ENCODE data around the gene C11orf54. TPM values are rescaled to one million over a fixed set of nuclear protein-coding genes. Genes with fewer than 3 reads are reported as not detected.
"Not testable (repeated sequence)": the region's sequence is repeated elsewhere in the genome, so short reads cannot be mapped to it uniquely, and the experiment has no call there.

The C11orf54 gene
- total RNA-seq, 1 experiment from 2014 or later = 17.1 TPM

DNA sequence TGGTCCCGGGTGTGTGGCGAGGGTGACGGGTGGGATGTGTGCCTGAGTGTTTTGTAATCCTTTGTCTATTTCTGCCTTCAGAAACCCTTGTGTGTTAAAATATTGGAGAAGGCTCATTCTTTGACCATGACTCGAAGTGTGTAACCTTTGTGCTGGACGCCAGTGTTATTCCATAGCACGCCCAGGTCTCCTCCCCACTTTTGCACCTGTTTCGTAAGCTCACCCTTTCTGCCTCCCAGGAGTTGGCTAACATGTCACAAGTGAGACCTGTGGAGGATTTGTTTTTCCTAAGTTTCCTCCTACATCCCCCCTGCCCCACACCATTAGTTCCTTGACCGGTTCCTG, 382 bp downstream of the C11orf54 start:
- Mint-ChIP-seq H3K36me3 (ENCODE audit: insufficient read depth, unreplicated experiment) (peaks cover 57% of the 10 kb centered on the region), H3K4me1 (ENCODE audit: low read depth, unreplicated experiment) (peaks cover 25% of the 10 kb centered on the region), H3K27ac (ENCODE audit: unreplicated experiment) (peak overlapping the region; percentile 99), H3K27me3 (ENCODE audit: unreplicated experiment) (no peaks in the 10 kb centered on the region), H3K9me3 (ENCODE audit: low read depth, unreplicated experiment) (no peaks in the 10 kb centered on the region), H3K4me3 (ENCODE audit: low read depth, unreplicated experiment) (peak overlapping the region; percentile 96)
- CTCF ChIA-PET = interaction anchor here (2.5 kb wide), 1 partner anchor 42 kb away, joined by 9 read pairs; the partner anchor contains the start of gene MED17
- intact Hi-C loops (cut with micrococcal nuclease; ENCODE audit: unreplicated experiment) = loop anchor here (2.0 kb wide), 1 partner anchor 43 kb away; the partner anchor contains the start of gene MED17
- TSS peak; percentile 84 for BruUV-seq (replicated peaks)
- peak; percentile 44 for DNase-seq
- TF ChIP-seq, protein P1, sequence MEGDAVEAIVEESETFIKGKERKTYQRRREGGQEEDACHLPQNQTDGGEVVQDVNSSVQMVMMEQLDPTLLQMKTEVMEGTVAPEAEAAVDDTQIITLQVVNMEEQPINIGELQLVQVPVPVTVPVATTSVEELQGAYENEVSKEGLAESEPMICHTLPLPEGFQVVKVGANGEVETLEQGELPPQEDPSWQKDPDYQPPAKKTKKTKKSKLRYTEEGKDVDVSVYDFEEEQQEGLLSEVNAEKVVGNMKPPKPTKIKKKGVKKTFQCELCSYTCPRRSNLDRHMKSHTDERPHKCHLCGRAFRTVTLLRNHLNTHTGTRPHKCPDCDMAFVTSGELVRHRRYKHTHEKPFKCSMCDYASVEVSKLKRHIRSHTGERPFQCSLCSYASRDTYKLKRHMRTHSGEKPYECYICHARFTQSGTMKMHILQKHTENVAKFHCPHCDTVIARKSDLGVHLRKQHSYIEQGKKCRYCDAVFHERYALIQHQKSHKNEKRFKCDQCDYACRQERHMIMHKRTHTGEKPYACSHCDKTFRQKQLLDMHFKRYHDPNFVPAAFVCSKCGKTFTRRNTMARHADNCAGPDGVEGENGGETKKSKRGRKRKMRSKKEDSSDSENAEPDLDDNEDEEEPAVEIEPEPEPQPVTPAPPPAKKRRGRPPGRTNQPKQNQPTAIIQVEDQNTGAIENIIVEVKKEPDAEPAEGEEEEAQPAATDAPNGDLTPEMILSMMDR (IDR thresholded peaks at IDR 0.05; ENCODE audit: unreplicated experiment) = no peak

DNA sequence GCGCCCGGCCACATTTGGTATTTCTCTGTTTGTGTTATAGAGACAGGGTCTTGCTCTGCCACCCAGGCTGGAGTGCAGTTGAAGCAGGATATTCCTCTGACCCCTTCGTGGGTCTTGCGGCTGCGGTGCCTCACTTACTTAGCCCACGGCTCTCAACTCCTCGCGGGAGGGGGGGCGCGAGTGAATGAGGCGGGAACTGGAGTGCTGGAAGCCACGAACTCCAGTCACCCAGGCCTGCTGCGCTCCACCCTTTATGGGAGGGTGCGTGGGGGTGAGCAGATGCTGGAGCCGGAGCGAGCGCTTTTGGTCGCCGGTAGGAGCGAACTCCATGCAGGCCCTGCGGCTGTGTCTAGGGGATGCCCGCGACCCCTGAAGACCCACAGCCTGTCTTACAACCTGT, 1.8 kb downstream of the C11orf54 start:
- BruUV-seq (replicated peaks) = no TSS peak
- H3K4me3 Mint-ChIP-seq (ENCODE audit: low read depth, unreplicated experiment) = peak overlapping the region; percentile 96
- H3K4me1 Mint-ChIP-seq (ENCODE audit: low read depth, unreplicated experiment) = peaks cover 15% of the 10 kb centered on the region
- no peak overlapping the region for H3K27ac Mint-ChIP-seq (ENCODE audit: unreplicated experiment)
- H3K27me3 Mint-ChIP-seq (ENCODE audit: unreplicated experiment) = no peaks in the 10 kb centered on the region
- no peaks in the 10 kb centered on the region for H3K9me3 Mint-ChIP-seq (ENCODE audit: low read depth, unreplicated experiment)
- H3K36me3 Mint-ChIP-seq (ENCODE audit: insufficient read depth, unreplicated experiment) = peaks cover 42% of the 10 kb centered on the region
- DNase-seq = no peak
- intact Hi-C loops (cut with micrococcal nuclease; ENCODE audit: unreplicated experiment) = no loop called here
- TF ChIP-seq, protein P1 (IDR thresholded peaks at IDR 0.05; ENCODE audit: unreplicated experiment) = no peak
- CTCF ChIA-PET = no interaction called here

DNA sequence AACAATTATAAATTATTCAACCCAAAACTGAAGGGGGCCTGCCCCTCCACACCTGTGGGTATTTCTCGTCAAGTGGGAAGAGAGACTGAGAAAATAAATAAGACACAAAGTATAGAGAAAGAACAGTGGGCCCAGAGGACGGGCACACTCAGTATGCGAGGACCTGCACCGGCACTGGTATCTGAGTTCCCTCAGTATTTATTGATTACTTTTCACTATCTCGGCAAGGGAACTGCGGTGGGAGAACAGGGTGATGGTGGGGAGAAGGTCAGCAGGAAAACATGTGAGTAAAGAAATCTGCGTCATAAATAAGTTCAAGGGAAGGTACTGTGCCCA, 3.2 kb downstream of the C11orf54 start:
- H3K27ac Mint-ChIP-seq (ENCODE audit: unreplicated experiment) = no peak overlapping the region
- no TSS peak for BruUV-seq (replicated peaks)
- H3K9me3 Mint-ChIP-seq (ENCODE audit: low read depth, unreplicated experiment) = no peaks in the 10 kb centered on the region
- TF ChIP-seq, protein P1 (IDR thresholded peaks at IDR 0.05; ENCODE audit: unreplicated experiment) = no peak
- peaks cover 12% of the 10 kb centered on the region for H3K4me1 Mint-ChIP-seq (ENCODE audit: low read depth, unreplicated experiment)
- peaks cover 33% of the 10 kb centered on the region for H3K36me3 Mint-ChIP-seq (ENCODE audit: insufficient read depth, unreplicated experiment)
- no peaks in the 10 kb centered on the region for H3K27me3 Mint-ChIP-seq (ENCODE audit: unreplicated experiment)
- CTCF ChIA-PET = no interaction called here
- DNase-seq = no peak
- intact Hi-C loops (cut with micrococcal nuclease; ENCODE audit: unreplicated experiment) = no loop called here
- H3K4me3 Mint-ChIP-seq (ENCODE audit: low read depth, unreplicated experiment) = peak overlapping the region; percentile 64

DNA sequence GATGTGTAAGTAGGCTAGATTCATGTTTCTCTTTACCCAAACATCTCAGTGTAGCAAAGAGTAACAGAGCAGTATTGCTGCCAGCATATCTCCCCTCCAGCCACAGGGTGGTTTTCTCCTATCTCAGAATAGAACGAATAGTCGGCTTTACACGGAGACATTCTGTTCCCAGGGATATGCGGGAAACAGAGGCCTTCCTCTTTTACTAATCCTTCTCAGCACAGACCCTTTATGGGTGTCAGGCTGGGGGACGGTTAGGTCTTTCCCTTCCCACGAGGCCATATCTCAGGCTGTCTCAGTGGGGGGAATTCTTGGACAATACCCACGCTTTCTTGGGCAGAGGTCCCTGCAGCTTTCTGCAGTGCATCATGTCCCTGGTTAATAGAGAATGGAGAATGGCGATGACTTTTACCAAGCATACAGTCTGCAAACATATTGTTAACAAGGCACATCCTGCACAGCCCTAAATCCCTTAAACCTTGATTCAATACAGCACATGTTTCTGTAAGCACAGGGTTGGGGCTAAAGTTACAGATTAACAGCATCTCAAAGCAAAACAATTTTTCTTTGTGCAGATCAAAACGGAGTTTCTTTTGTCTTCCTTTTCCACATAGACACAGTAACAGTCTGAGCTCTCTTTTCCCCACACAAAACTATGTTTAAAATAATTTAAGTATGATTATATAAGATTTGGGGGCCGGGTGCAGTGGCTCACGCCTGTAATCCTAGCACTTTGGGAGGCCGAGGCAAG, 3.7 kb downstream of the C11orf54 start:
- H3K9me3 Mint-ChIP-seq (ENCODE audit: low read depth, unreplicated experiment); DNase-seq; CTCF ChIA-PET; BruUV-seq (replicated peaks); intact Hi-C loops (cut with micrococcal nuclease; ENCODE audit: unreplicated experiment); H3K27ac Mint-ChIP-seq (ENCODE audit: unreplicated experiment); H3K27me3 Mint-ChIP-seq (ENCODE audit: unreplicated experiment): not testable (repeated sequence)
- peak overlapping the region; percentile 64 for H3K4me3 Mint-ChIP-seq (ENCODE audit: low read depth, unreplicated experiment)
- peaks cover 12% of the 10 kb centered on the region for H3K4me1 Mint-ChIP-seq (ENCODE audit: low read depth, unreplicated experiment)
- peaks cover 28% of the 10 kb centered on the region for H3K36me3 Mint-ChIP-seq (ENCODE audit: insufficient read depth, unreplicated experiment)

DNA sequence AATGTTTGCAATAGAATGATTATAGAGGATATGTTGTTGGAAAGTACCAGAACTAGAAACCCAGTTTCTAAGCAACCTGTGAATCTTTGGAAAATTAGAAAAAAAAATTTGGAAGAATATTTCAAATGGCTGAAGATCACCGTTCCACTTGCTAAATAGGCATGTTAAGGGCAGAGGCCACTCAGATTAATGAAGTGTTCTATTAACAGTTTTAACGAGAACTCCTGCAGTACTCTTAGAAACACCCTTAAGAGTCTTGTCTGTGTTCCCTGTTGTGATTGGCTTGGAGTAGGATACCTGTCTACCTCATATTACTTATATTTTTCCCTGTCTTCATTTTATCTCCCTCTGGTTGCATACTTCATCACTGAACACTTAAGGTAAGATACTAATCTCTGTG, 4.6 kb downstream of the C11orf54 start:
- peaks cover 19% of the 10 kb centered on the region for H3K36me3 Mint-ChIP-seq (ENCODE audit: insufficient read depth, unreplicated experiment)
- intact Hi-C loops (cut with micrococcal nuclease; ENCODE audit: unreplicated experiment) = no loop called here
- DNase-seq = no peak
- peak overlapping the region; percentile 64 for H3K4me3 Mint-ChIP-seq (ENCODE audit: low read depth, unreplicated experiment)
- H3K9me3 Mint-ChIP-seq (ENCODE audit: low read depth, unreplicated experiment) = no peaks in the 10 kb centered on the region
- TF ChIP-seq, protein P1 (IDR thresholded peaks at IDR 0.05; ENCODE audit: unreplicated experiment) = no peak
- H3K4me1 Mint-ChIP-seq (ENCODE audit: low read depth, unreplicated experiment) = peaks cover 12% of the 10 kb centered on the region
- CTCF ChIA-PET = no interaction called here
- H3K27me3 Mint-ChIP-seq (ENCODE audit: unreplicated experiment) = no peaks in the 10 kb centered on the region
- no peak overlapping the region for H3K27ac Mint-ChIP-seq (ENCODE audit: unreplicated experiment)
- no TSS peak for BruUV-seq (replicated peaks)
